HepG2 (cell line): ENCODE data around the gene TIMM44.

ENCODE experiments used
- TF ChIP-seq, protein P1 (sequence below): sonication (generic); formaldehyde crosslinking; IDR thresholded peaks from 2 replicates; pipeline ENCODE4 v1.4.0; 2020; ENCODE audit warnings: missing genetic modification reagents
- TF ChIP-seq, protein P2 (sequence below): sonication (generic); formaldehyde crosslinking; IDR thresholded peaks from 2 replicates; pipeline ENCODE4 v1.8.0; 2022; ENCODE audit warnings: mild to moderate bottlenecking, missing genetic modification reagents

DNA sequence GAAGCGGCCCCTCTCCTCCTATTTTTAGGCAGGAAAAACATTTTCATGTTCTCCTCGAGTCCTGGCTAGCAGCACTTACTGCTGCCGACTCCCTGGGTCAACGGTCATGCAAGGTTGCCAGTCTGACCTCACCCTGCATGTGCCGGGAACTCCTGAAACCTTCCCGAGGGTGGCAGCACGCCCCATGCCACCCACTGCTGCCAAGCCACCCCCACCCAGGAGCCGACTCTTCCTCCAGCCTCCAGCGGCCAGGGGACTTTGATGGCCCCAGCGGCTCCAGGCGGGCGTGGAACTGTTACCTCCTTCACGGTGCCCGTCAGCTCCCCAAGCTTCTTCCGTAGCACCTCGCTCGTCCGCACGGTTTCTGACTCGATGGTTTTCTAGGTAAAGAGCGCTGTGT, 8.7 kb downstream of the TIMM44 start:
- TF ChIP-seq, protein P1, sequence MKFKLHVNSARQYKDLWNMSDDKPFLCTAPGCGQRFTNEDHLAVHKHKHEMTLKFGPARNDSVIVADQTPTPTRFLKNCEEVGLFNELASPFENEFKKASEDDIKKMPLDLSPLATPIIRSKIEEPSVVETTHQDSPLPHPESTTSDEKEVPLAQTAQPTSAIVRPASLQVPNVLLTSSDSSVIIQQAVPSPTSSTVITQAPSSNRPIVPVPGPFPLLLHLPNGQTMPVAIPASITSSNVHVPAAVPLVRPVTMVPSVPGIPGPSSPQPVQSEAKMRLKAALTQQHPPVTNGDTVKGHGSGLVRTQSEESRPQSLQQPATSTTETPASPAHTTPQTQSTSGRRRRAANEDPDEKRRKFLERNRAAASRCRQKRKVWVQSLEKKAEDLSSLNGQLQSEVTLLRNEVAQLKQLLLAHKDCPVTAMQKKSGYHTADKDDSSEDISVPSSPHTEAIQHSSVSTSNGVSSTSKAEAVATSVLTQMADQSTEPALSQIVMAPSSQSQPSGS (CRISPR knock-in tag), result no peak
- TF ChIP-seq, protein P2, sequence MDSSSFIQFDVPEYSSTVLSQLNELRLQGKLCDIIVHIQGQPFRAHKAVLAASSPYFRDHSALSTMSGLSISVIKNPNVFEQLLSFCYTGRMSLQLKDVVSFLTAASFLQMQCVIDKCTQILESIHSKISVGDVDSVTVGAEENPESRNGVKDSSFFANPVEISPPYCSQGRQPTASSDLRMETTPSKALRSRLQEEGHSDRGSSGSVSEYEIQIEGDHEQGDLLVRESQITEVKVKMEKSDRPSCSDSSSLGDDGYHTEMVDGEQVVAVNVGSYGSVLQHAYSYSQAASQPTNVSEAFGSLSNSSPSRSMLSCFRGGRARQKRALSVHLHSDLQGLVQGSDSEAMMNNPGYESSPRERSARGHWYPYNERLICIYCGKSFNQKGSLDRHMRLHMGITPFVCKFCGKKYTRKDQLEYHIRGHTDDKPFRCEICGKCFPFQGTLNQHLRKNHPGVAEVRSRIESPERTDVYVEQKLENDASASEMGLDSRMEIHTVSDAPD (CRISPR knock-in tag), result no peak
